ENCODE measurements around the gene CHRNA9. TPM values are rescaled to one million over a fixed set of nuclear protein-coding genes. Genes with fewer than 3 reads are reported as not detected.

CHRNA9 gene
- total RNA-seq, 2 donors from 2014 or later, result 0.90 TPM; not detected in 1

DNA sequence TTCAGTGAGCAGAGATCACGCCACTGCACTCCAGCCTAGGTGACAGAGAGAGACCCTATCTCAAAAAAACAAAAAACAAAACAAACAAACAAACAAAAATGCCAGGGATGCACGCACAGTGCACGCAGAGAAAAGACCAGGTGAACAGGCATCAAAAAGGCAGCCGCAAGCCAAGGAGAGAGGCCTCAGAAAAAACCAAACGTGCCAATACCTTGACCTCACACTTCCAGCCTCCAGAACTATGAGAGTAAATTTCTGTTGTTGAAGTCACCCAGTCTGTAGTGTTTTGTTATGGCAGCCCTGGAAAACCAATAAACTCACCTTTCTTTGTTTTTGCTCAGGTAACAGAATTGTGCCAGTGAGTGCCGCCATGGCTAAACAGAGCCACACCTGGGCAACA lies 66.0 kb downstream of the CHRNA9 start:
- H3K9ac ChIP-seq (ENCODE audit: extremely low read depth, low read length, poor library complexity, severe bottlenecking), result no peak overlapping the region
- no peaks in the 10 kb centered on the region for H3K27me3 Mint-ChIP-seq (ENCODE audit: insufficient read depth)
- H3K36me3 ChIP-seq (ENCODE audit: control insufficient read depth, insufficient read depth, low read length), result no peaks in the 10 kb centered on the region
- H3K4me1 ChIP-seq (ENCODE audit: control insufficient read depth, insufficient read depth, low read length), result peaks cover 10% of the 10 kb centered on the region
- H3K27ac ChIP-seq (ENCODE audit: low read depth, low read length), result no peak overlapping the region
- H3K4me1 Mint-ChIP-seq, result peaks cover 23% of the 10 kb centered on the region
- no peaks in the 10 kb centered on the region for H3K36me3 Mint-ChIP-seq (ENCODE audit: low read depth)
- 83 to 98% methylated on average over 4 to 6 of the region's 6 CpGs for WGBS, 2 experiments (ENCODE audit: insufficient coverage in 1 of 2, insufficient read length in 1 of 2)
- H3K4me3 Mint-ChIP-seq, result no peak overlapping the region
- no peak overlapping the region for H3K4me3 ChIP-seq (ENCODE audit: low read length)
- TF ChIP-seq, protein P1, sequence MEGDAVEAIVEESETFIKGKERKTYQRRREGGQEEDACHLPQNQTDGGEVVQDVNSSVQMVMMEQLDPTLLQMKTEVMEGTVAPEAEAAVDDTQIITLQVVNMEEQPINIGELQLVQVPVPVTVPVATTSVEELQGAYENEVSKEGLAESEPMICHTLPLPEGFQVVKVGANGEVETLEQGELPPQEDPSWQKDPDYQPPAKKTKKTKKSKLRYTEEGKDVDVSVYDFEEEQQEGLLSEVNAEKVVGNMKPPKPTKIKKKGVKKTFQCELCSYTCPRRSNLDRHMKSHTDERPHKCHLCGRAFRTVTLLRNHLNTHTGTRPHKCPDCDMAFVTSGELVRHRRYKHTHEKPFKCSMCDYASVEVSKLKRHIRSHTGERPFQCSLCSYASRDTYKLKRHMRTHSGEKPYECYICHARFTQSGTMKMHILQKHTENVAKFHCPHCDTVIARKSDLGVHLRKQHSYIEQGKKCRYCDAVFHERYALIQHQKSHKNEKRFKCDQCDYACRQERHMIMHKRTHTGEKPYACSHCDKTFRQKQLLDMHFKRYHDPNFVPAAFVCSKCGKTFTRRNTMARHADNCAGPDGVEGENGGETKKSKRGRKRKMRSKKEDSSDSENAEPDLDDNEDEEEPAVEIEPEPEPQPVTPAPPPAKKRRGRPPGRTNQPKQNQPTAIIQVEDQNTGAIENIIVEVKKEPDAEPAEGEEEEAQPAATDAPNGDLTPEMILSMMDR (conservative IDR thresholded peaks at IDR 0.05), result no peak
- no peaks in the 10 kb centered on the region for H3K27me3 ChIP-seq (ENCODE audit: control insufficient read depth, insufficient read depth, low read length, poor library complexity, severe bottlenecking)
- no peak for DNase-seq
- H3K9me3 ChIP-seq (ENCODE audit: control insufficient read depth, low read length), result peaks cover 3% of the 10 kb centered on the region
- no peak overlapping the region for H3K27ac Mint-ChIP-seq
- peaks cover 6% of the 10 kb centered on the region for H3K9me3 Mint-ChIP-seq

DNA sequence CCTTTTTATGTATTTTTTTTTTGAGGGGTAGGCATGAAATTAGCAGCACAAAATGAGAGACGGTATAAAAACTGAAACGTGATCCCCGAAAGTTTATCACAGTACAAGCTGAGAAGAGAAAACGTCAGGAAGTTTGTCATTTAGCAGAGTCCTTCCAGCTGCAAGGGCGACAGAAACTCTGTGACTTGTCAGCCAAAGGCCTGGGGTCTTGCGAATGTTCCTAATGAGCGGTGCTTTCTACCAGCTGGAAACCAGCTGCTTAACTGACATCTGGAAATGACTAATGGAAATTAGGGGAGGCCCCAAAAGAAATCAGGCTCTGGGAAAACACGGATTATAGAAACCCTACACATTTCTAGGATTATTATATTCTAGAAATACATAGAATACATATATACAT lies 66.5 kb downstream of the CHRNA9 start:
- H3K4me1 ChIP-seq (ENCODE audit: control insufficient read depth, insufficient read depth, low read length), result peaks cover 10% of the 10 kb centered on the region
- H3K9me3 ChIP-seq (ENCODE audit: control insufficient read depth, low read length), result peaks cover 8% of the 10 kb centered on the region
- H3K4me3 Mint-ChIP-seq, result no peak overlapping the region
- peaks cover 19% of the 10 kb centered on the region for H3K4me1 Mint-ChIP-seq
- no peaks in the 10 kb centered on the region for H3K36me3 ChIP-seq (ENCODE audit: control insufficient read depth, insufficient read depth, low read length)
- H3K27me3 Mint-ChIP-seq (ENCODE audit: insufficient read depth), result no peaks in the 10 kb centered on the region
- TF ChIP-seq, protein P1 (conservative IDR thresholded peaks at IDR 0.05), result no peak
- 89 to 91% methylated on average over 7 of the region's 8 CpGs for WGBS, 2 experiments (ENCODE audit: insufficient coverage in 1 of 2, insufficient read length in 1 of 2)
- H3K27me3 ChIP-seq (ENCODE audit: control insufficient read depth, insufficient read depth, low read length, poor library complexity, severe bottlenecking), result no peaks in the 10 kb centered on the region
- H3K4me3 ChIP-seq (ENCODE audit: low read length), result no peak overlapping the region
- DNase-seq, result no peak
- no peak overlapping the region for H3K27ac ChIP-seq (ENCODE audit: low read depth, low read length)
- no peaks in the 10 kb centered on the region for H3K36me3 Mint-ChIP-seq (ENCODE audit: low read depth)
- peaks cover 11% of the 10 kb centered on the region for H3K9me3 Mint-ChIP-seq
- H3K9ac ChIP-seq (ENCODE audit: extremely low read depth, low read length, poor library complexity, severe bottlenecking), result no peak overlapping the region
- no peak overlapping the region for H3K27ac Mint-ChIP-seq

DNA sequence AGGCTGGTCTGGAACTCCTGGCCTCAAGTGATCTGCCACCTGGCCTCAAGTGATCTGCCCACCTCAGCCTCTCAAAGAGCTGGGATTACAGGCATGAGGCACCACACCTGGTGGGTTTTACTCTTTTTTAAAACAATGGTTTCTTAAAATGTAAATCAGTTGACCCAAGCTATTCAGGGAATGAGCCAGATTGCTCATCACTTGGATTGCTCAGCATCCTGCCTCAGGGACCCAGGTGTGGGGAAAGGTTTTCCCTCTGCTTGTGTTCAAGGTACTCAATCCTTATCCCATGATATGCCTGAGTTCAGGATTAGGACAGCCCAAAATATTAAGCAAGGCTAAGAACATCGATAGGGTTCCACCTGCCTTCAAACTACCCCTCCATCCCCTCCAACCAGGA lies 67.4 kb downstream of the CHRNA9 start:
- Histone ChIP-seq H3K27ac (ENCODE audit: low read depth, low read length) (no peak overlapping the region), H3K4me1 (ENCODE audit: control insufficient read depth, insufficient read depth, low read length) (peaks cover 10% of the 10 kb centered on the region), H3K27me3 (ENCODE audit: control insufficient read depth, insufficient read depth, low read length, poor library complexity, severe bottlenecking) (no peaks in the 10 kb centered on the region), H3K36me3 (ENCODE audit: control insufficient read depth, insufficient read depth, low read length) (no peaks in the 10 kb centered on the region), H3K9me3 (ENCODE audit: control insufficient read depth, low read length) (peaks cover 17% of the 10 kb centered on the region), H3K9ac (ENCODE audit: extremely low read depth, low read length, poor library complexity, severe bottlenecking) (no peak overlapping the region), H3K4me3 (ENCODE audit: low read length) (no peak overlapping the region)
- H3K9me3 Mint-ChIP-seq, result peaks cover 21% of the 10 kb centered on the region
- DNase-seq, result no peak
- TF ChIP-seq, protein P1 (conservative IDR thresholded peaks at IDR 0.05), result no peak
- peaks cover 3% of the 10 kb centered on the region for H3K36me3 Mint-ChIP-seq (ENCODE audit: low read depth)
- peaks cover 19% of the 10 kb centered on the region for H3K4me1 Mint-ChIP-seq
- no peak overlapping the region for H3K4me3 Mint-ChIP-seq
- no peaks in the 10 kb centered on the region for H3K27me3 Mint-ChIP-seq (ENCODE audit: insufficient read depth)
- H3K27ac Mint-ChIP-seq, result no peak overlapping the region
- 96% methylated on average over 1 of the region's 1 CpG; no CpG with 5 or more reads in 1 of the 2 experiments for WGBS, 2 experiments (ENCODE audit: insufficient coverage in 1 of 2, insufficient read length in 1 of 2)

All from endodermal cell (in vitro differentiated cells).